GM18873 (cell line): ENCODE results near the gene ATP12A.

Experiments
- ATAC-seq: cut with Tn5 transposase; IDR thresholded peaks from one replicate; pipeline ENCODE4 v1.9.1; 2021; ENCODE audit warnings: mild to moderate bottlenecking, moderate library complexity, moderate number of reproducible peaks; ENCODE audit not compliant: unreplicated experiment, low FRiP score

The ATP12A gene

GRCh38 chr13:24662195-24663088 lies 17.8 kb upstream of the ATP12A start:
- ATAC-seq = no peak

GRCh38 chr13:24663089-24663395 lies 17.2 kb upstream of the ATP12A start:
- no peak for ATAC-seq

- ATAC-seq = no peak
Measured at GRCh38 chr13:24663586-24663985, 16.6 kb upstream of the ATP12A start.

GRCh38 chr13:24664726-24665409 lies 15.3 kb upstream of the ATP12A start:
- no peak for ATAC-seq

GRCh38 chr13:24668511-24668910 lies 11.7 kb upstream of the ATP12A start:
- ATAC-seq = no peak

GRCh38 chr13:24668955-24669582 lies 11.1 kb upstream of the ATP12A start:
- ATAC-seq = no peak

- ATAC-seq = no peak
Measured at GRCh38 chr13:24670174-24670573, 10.0 kb upstream of the ATP12A start.

GRCh38 chr13:24670961-24671381 lies 9.2 kb upstream of the ATP12A start:
- ATAC-seq = no peak

- ATAC-seq = no peak
Measured at GRCh38 chr13:24671386-24672113, 8.7 kb upstream of the ATP12A start.

- no peak for ATAC-seq
Measured at GRCh38 chr13:24672141-24673132, 7.8 kb upstream of the ATP12A start.

- no peak for ATAC-seq
Measured at GRCh38 chr13:24675806-24676570, 4.2 kb upstream of the ATP12A start.

- ATAC-seq = no peak
Measured at GRCh38 chr13:24678151-24678550, 2.1 kb upstream of the ATP12A start.

- no peak for ATAC-seq
Measured at GRCh38 chr13:24679686-24680085, 522 bp upstream of the ATP12A start.

GRCh38 chr13:24680921-24681604 lies 855 bp downstream of the ATP12A start:
- no peak for ATAC-seq

- no peak for ATAC-seq
Measured at GRCh38 chr13:24681930-24682329, 1.7 kb downstream of the ATP12A start.

- no peak for ATAC-seq
Measured at GRCh38 chr13:24682353-24682752, 2.1 kb downstream of the ATP12A start.

- ATAC-seq = no peak
Measured at GRCh38 chr13:24683351-24683750, 3.1 kb downstream of the ATP12A start.

- ATAC-seq = peak; percentile 55
Measured at GRCh38 chr13:24683838-24684599, 3.8 kb downstream of the ATP12A start.
